Measurements from ENCODE around the gene THUMPD2.
A peak's percentile ranks its signal among the peaks of the same experiment; 100 is the strongest.
"Not testable (repeated sequence)": the region's sequence is repeated elsewhere in the genome, so short reads cannot be mapped to it uniquely, and the experiment has no call there.

The THUMPD2 gene

DNA sequence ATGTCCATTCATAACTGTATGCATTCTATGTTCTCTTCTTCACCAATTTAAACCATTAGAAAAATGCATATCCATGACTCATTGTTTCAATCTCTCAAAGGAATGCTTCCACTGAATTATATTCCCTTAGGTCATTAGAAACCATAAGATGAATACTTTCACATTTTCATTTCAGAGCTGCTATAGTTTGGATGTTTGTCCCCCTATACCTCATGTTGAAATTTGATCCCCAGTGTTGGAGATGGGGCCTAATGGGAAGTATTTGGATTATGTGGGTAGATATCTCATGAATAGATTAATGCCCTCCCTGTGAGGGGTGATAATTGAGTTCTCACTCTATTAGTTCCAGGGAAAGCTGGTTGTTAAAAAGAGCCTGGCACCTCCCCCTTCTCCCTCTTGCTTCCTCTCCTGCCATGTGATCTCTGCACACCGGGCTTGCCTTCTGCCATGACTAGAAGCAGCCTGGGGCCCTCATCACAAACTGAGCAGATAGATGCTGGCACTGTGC lies 35.7 kb downstream of the THUMPD2 start:
- DNase-seq, result no peak

- no peak for DNase-seq
These were observed 37.2 kb downstream of the THUMPD2 start for GRCh38 chr2:39741871-39742270.

GRCh38 chr2:39739386-39739785 lies 39.7 kb downstream of the THUMPD2 start:
- DNase-seq, result no peak

- no peak for DNase-seq
These were observed 40.1 kb downstream of the THUMPD2 start for GRCh38 chr2:39738936-39739335.

- DNase-seq, result no peak
These were observed 41.4 kb downstream of the THUMPD2 start for GRCh38 chr2:39737661-39738060.

GRCh38 chr2:39736640-39737039 lies 42.4 kb downstream of the THUMPD2 start:
- DNase-seq, result no peak

DNA sequence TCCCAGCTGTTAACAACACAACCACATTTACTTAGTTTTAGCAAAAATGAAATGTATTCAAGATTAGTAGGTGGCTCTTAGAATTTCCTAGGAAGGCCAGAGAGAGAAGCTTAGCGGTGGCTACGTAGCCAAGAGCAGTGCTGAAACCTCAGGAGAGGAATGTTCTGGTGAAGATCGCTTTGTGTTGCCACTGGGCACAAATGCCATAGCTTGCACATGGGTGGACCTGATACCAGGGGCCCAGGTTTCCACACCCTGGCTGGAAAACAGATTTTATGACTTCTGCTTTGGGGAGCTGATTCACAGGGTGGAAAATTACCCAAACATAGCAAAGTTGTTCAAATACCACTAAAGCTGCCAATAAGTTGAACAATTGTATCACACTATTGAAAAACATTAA lies 43.4 kb downstream of the THUMPD2 start:
- DNase-seq, result no peak

- no peak for DNase-seq
These were observed 44.6 kb downstream of the THUMPD2 start for GRCh38 chr2:39734445-39734844.

GRCh38 chr2:39733070-39733674 lies 45.9 kb downstream of the THUMPD2 start:
- no peak for DNase-seq

- DNase-seq, result no peak
These were observed 46.6 kb downstream of the THUMPD2 start for GRCh38 chr2:39732482-39732881.

GRCh38 chr2:39731546-39731945 lies 47.5 kb downstream of the THUMPD2 start:
- DNase-seq, result no peak

DNA sequence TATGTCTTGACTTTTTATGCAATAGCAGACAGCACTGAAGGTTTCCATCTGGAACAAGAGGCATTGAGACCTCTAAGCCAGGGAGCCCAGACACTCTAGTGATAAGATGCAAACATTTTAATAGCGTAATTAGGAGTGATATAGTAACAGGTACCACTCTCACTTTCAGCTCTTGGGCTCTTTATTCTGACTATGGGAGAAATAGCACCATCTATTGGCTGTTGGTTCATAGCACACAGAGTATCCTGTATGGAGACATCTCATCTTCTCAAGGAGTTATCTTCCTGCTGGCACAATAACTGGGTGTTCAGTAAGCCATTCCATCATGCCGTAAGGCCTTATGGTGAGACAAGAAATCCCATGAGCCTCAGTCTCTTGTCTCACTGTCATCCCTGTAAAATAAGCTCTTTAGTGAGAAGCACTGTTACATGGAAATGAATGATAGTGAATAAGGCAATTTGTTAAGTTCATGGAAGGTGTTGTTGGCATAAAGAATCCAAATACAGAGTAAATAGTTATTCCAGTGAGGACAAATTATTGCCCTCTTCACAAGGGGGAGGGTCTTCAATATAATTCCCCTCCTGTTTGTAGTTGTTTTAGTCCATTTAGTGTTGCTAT lies 48.3 kb downstream of the THUMPD2 start:
- peak; percentile 18 for DNase-seq

DNA sequence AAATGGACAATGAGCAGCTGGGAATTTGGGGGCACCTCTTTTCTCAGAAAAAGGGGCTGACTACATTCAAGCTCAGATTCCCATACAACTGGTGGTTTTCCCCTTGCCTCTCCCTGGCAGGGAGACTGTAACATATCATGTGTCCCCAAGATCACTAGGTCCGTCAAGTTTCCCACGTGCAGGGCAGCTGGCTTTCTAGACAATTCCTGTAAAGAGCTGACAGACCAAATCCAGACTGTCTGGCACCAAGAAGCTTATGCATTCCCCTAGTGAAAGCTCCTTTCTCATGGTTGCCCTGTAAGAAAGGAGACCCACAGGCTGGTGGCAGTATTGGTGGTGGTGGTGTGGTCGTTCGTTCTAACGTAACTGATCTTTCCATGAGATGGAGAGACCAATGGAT lies 48.8 kb downstream of the THUMPD2 start:
- no peak for DNase-seq

DNA sequence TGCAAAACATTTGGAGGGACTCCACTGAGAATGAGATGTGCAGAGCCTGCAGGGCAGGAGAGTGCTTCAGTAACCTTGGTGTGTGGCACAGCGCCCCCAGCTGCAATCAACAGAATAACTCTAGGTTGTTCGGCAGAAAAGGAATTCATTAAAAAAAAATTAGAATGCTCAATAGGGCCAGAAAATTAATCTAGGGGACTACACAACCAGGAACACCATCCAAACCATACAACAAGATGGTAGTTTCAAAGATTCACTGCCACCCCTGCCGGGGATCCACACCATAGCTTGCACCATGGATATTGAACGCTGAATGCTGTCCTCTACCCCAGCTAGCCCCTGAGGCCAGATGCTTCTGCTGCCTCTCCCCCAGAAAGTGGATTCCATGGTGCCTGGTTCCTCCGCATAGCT lies 50.1 kb downstream of the THUMPD2 start:
- DNase-seq, result peak; percentile 34

GRCh38 chr2:39728085-39728484 lies 51.0 kb downstream of the THUMPD2 start:
- DNase-seq, result not testable (repeated sequence)

DNA sequence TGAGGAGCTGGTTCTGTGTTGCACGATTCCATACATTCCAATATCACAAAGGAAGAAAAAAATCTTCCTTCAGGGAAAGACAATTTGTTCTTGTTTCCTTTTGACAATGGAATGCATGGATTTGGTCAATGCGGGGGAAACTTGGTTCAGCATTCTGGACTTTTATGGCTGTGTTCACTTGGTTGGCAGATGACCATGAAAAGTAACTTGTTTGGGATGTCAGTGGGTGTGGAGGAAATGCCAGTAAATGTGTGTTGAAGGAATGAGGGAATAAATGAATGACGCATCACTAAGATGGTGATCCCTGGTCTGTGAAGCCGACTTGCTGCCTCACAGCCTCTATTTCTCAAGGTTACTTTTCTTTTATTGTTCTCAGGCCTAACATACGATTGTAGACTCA lies 53.7 kb downstream of the THUMPD2 start:
- DNase-seq, result no peak

GRCh38 chr2:39724828-39725144 lies 54.3 kb downstream of the THUMPD2 start:
- no peak for DNase-seq

DNA sequence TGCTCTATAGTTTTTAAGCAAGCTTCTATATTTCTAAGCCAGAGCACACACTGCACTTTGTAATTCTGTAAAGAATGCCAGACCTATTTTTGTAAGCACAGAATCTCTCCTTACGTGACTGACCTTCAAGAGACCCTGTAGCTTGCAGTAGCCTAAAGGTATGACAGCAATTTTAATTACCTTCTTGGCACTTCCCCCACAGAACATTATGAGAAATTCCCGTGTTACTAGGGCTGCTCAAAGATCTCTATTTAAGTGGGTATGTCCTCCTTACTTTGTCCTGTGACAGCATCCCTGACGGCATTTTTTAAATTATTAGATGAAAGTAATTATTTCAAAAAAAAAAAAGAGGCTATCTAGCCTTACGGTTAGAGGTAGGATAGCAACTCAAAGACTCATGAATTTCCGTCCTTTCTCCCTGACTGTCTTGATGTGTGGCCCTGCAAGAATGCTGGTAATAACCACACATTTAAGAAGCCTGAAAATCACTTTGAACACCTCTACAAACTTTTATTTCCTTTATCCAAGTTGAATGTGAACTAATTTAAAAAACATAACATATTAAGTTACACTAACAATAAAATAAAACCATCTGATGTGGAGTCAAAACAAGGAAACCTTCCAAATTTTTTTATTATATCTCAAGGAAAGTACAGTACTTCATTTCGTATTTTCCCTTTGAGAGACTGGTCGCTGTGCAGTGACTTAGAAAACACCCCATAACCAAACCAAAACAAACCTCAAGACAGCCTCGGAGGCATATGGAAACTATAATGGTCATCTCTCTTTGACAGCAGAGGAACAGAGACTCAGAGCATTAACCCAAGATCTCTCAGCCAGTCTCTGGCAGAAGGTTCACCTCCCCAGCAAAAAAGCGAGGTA lies 54.9 kb downstream of the THUMPD2 start:
- DNase-seq, result no peak

GRCh38 chr2:39723497-39723896 lies 55.6 kb downstream of the THUMPD2 start:
- no peak for DNase-seq

DNA sequence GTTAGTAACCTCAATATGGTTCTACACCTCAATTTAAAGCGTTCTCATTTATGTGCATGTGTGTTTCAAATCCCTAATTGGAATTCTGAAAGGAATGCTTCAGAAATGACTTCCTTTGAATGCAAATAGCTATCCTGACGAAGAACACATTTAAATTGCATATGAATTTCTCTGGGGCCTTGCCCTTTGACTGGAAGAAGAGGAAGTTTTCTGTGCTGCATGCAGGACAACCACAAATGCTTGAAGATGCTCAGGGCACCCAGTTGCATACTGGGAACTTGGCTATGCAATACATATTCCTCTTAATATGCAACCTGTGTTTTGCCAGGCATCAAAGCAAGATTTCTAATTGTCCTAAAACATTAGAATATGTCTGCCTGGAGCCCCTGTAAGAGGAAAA lies 58.1 kb downstream of the THUMPD2 start:
- DNase-seq, result no peak

DNA sequence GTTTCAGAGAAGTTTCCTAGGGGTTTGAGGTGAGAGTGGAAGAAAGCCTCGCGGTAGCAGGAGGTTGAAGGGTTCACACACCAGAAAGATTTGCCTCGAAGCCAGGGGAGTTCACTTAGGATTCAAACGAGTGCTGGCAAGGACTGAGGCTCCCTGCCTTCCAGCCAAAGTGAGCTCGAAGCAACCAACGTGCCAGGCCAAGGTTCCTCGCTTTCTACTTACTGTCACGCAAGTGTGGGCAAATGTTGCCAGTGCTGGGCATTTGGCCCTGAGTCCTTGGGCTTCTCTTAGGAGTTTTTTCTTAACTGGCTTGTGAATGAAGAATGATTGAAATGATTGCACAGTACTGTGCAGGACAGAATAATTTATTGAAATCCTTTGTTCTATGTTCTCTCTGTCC lies 59.7 kb downstream of the THUMPD2 start:
- DNase-seq, result no peak

- DNase-seq, result no peak
These were observed 60.6 kb downstream of the THUMPD2 start for GRCh38 chr2:39718483-39718882.

DNA sequence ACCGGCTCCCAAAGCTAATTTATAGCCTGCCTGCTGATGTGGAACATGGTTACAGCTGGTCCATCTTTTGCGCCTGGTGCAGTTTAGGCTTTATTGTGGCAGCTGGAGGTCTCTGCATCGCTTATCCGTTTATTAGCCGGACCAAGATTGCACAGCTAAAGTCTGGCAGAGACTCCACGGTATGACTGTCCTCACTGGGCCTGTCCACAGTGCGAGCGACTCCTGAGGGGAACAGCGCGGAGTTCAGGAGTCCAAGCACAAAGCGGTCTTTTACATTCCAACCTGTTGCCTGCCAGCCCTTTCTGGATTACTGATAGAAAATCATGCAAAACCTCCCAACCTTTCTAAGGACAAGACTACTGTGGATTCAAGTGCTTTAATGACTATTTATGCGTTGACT lies 62.0 kb downstream of the THUMPD2 start:
- no peak for DNase-seq

DNA sequence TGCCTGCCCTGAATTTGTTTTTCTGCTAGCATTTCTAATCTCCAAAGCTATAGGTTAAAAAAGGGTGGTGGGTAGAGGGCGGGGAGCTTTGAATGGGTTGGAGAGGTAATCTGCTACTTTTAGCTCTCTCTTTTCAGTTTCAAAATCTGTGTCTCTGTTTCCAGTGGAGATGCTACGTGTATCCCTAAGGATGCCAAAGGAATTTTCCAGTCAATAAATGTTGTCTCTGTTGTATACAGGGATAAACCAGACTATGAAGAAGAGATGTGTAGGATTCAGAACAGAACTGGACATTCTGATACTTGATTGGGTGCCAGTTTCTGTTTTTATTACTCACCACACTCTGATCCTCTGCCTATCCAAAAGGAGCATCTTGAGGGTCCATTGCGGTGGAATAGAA lies 63.2 kb downstream of the THUMPD2 start:
- DNase-seq, result no peak

All from COR-L47 (cell line).